Measurements from ENCODE around the gene OR3A3. TPM values are rescaled to one million over a fixed set of nuclear protein-coding genes. Genes with fewer than 3 reads are reported as not detected.
"Not testable (repeated sequence)": the region's sequence is repeated elsewhere in the genome, so short reads cannot be mapped to it uniquely, and the experiment has no call there.

Gene OR3A3
- polyA plus RNA-seq, 1 experiment, result not detected

DNA sequence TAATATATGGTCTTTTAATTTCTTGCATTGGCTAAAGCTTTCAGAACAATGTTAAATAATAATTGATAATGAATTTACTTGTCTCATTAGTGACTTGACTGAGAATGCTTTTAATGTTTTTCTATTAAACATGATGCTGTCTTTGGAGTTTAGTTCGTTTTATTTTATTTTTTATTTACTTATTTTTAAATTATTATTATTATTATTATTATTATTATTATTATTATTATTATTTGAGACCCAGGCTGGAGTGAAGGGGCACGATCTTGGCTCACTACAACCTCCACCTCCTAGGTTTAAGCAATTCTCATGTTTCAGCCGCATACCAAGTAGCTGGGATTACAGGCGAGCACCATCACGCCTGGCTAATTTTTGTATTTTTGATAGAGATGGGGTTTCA is 4.4 kb downstream of the OR3A3 start:
- no peak overlapping the region for H3K4me3 ChIP-seq (ENCODE audit: low read depth, low read length)
- no peak for DNase-seq (ENCODE audit: low read depth)
- TF ChIP-seq, protein P1, sequence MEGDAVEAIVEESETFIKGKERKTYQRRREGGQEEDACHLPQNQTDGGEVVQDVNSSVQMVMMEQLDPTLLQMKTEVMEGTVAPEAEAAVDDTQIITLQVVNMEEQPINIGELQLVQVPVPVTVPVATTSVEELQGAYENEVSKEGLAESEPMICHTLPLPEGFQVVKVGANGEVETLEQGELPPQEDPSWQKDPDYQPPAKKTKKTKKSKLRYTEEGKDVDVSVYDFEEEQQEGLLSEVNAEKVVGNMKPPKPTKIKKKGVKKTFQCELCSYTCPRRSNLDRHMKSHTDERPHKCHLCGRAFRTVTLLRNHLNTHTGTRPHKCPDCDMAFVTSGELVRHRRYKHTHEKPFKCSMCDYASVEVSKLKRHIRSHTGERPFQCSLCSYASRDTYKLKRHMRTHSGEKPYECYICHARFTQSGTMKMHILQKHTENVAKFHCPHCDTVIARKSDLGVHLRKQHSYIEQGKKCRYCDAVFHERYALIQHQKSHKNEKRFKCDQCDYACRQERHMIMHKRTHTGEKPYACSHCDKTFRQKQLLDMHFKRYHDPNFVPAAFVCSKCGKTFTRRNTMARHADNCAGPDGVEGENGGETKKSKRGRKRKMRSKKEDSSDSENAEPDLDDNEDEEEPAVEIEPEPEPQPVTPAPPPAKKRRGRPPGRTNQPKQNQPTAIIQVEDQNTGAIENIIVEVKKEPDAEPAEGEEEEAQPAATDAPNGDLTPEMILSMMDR (IDR thresholded peaks at IDR 0.05; ENCODE audit: insufficient read depth, low read depth, low read length), result no peak
- no peaks in the 10 kb centered on the region for H3K36me3 ChIP-seq (ENCODE audit: control insufficient read depth, insufficient read depth, low read length)
- CTCF ChIA-PET, result no interaction called here
- H3K27me3 ChIP-seq (ENCODE audit: control insufficient read depth, insufficient read depth, low read length), result no peaks in the 10 kb centered on the region
- POLR2A ChIA-PET, result no interaction called here

DNA sequence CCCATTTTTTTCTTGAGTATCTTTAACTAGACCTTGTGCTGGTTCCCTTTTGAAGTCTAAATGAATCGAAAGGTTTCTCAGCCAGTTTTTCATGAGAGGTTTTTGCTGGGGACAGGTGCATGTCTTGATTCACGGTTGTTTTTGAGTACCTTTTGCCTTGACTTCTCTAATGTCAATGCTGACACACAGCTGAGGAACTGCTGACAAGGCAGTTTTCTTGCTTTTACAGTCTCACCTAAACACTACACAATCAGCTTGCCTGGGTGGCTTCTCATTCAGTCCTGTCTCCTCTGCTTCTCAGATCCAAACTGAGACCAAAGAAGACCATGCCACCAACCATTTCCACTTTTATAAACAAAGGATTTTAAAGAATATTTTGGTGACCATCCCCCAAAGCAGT is 7.1 kb downstream of the OR3A3 start:
- DNase-seq (ENCODE audit: low read depth), result no peak
- Histone ChIP-seq H3K4me3 (ENCODE audit: low read depth, low read length) (no peak overlapping the region), H3K27me3 (ENCODE audit: control insufficient read depth, insufficient read depth, low read length) (no peaks in the 10 kb centered on the region), H3K36me3 (ENCODE audit: control insufficient read depth, insufficient read depth, low read length) (no peaks in the 10 kb centered on the region)
- CTCF ChIA-PET, result no interaction called here
- TF ChIP-seq, protein P1 (IDR thresholded peaks at IDR 0.05; ENCODE audit: insufficient read depth, low read depth, low read length), result no peak
- POLR2A ChIA-PET, result no interaction called here

DNA sequence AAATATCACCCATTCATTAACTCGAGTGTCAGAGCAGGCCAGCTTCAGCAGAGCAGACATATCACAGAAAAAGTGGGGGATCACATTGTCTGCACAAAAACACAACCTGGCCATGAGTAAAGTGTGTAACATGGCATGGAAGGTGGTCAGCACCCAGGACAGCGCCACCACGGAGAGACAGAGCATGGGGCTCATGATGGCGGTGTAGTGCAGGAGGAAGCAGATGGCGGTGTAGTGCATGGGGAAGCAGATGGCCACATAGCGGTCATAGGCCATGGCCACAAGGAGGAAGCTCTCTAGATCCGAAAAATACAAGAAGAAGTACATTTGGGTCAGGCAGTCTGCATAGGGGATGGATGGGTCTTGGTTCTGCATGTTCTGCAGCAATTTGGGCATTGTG is 22.0 kb downstream of the OR3A3 start:
- H3K36me3 ChIP-seq (ENCODE audit: control insufficient read depth, insufficient read depth, low read length); DNase-seq (ENCODE audit: low read depth); CTCF ChIA-PET; H3K4me3 ChIP-seq (ENCODE audit: low read depth, low read length); POLR2A ChIA-PET; H3K27me3 ChIP-seq (ENCODE audit: control insufficient read depth, insufficient read depth, low read length): not testable (repeated sequence)

DNA sequence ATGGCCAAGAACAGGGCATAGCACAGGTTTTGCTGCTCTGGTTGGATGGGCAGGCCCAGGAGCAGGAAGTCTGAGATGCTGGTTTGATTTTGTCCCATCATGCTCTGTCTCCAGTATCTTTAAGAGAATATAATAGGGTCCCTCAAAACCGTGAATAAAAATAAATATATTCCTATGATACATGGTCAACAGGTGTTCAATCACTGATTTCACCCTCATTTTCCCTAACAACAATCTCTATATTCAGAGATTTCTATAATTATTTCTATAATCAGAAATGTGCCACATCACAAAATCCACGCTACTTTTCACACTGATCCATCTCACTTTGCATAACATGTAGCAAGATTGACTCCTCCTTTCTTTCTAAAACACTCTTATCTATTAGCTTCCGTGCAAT is 22.6 kb downstream of the OR3A3 start, which contains the start of gene OR1E2:
TSS of gene OR1E2 (minus strand) at position 101 of the 400 bp plus-strand sequence. CDS start at position 101, 0 bp downstream.
- Histone ChIP-seq H3K27me3 (ENCODE audit: control insufficient read depth, insufficient read depth, low read length) (no peaks in the 10 kb centered on the region), H3K4me3 (ENCODE audit: low read depth, low read length) (no peak within 1 kb of the TSS), H3K36me3 (ENCODE audit: control insufficient read depth, insufficient read depth, low read length) (no peaks in the 10 kb centered on the region)
- TF ChIP-seq, protein P1 (IDR thresholded peaks at IDR 0.05; ENCODE audit: insufficient read depth, low read depth, low read length), result no peak
- ChIA-PET POLR2A (no interaction called here), CTCF (no interaction called here)
- no peak for DNase-seq (ENCODE audit: low read depth)

DNA sequence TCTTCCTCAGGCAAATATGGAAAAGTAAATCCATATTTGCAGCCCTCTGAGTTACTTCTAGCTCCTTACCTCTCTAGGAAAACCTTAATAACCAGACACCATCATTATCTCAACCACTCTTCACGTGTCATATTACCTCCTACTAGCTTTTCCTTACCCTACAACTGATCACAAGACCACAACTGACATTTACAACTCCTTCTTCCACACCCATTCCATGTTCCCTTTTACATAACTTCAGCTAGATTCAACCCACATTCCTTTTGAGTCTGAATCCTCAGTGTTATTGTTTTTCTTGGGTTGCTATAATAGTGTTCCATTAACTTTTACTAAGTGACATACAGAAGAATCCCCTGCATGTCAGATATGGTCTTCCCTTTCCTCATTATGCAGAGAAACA is 27.2 kb downstream of the OR3A3 start:
- DNase-seq (ENCODE audit: low read depth), result no peak
- ChIA-PET CTCF (no interaction called here), POLR2A (no interaction called here)
- Histone ChIP-seq H3K27me3 (ENCODE audit: control insufficient read depth, insufficient read depth, low read length) (no peaks in the 10 kb centered on the region), H3K4me3 (ENCODE audit: low read depth, low read length) (no peak overlapping the region), H3K36me3 (ENCODE audit: control insufficient read depth, insufficient read depth, low read length) (no peaks in the 10 kb centered on the region)
- TF ChIP-seq, protein P1 (IDR thresholded peaks at IDR 0.05; ENCODE audit: insufficient read depth, low read depth, low read length), result no peak

DNA sequence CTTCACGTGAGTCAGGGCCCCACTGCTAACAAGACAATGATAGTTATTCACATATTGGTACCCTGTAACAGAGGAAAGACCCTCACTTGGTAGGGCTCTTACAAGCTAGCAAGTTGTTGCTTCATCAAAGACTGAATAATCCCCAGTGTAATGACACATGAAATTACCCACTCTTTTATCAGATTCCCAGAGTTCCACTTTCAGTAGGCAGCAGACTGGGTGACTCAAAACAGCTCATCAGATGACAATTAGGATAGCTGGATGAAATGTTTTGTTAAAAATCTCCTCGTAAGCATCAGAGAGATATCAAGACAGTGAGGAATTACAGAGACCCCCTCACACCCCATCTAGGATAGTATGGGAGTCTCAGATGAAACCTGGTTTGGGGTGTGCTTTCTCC is 29.3 kb downstream of the OR3A3 start:
- DNase-seq (ENCODE audit: low read depth), result no peak
- TF ChIP-seq, protein P1 (IDR thresholded peaks at IDR 0.05; ENCODE audit: insufficient read depth, low read depth, low read length), result no peak
- Histone ChIP-seq H3K4me3 (ENCODE audit: low read depth, low read length) (no peak overlapping the region), H3K36me3 (ENCODE audit: control insufficient read depth, insufficient read depth, low read length) (no peaks in the 10 kb centered on the region), H3K27me3 (ENCODE audit: control insufficient read depth, insufficient read depth, low read length) (no peaks in the 10 kb centered on the region)
- POLR2A ChIA-PET, result no interaction called here
- CTCF ChIA-PET, result no interaction called here
